Stimulated activated CD8-positive, alpha-beta memory T cell treated with anti-CD3 and anti-CD28 coated beads, Interleukin-2, amount 100 ng/mL, for 1 hour (primary cell): Measurements from ENCODE around the gene TAS2R60.
"Not testable (repeated sequence)": the region's sequence is repeated elsewhere in the genome, so short reads cannot be mapped to it uniquely, and the experiment has no call there.

ENCODE experiments used
- DNase-seq, 2 donors: peaks; one replicate each; pipeline ENCODE4 v3.0.0-alpha.2; 2020; ENCODE audit warnings: low read depth in 2 of 2

The TAS2R60 gene, protein sequence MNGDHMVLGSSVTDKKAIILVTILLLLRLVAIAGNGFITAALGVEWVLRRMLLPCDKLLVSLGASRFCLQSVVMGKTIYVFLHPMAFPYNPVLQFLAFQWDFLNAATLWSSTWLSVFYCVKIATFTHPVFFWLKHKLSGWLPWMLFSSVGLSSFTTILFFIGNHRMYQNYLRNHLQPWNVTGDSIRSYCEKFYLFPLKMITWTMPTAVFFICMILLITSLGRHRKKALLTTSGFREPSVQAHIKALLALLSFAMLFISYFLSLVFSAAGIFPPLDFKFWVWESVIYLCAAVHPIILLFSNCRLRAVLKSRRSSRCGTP

GRCh38 chr7:143443153-143443552, at the start of gene TAS2R60:
Gene TAS2R60, plus strand, starts transcription at chr7:143443453. Its CDS starts 0 bp downstream, at chr7:143443453.
- no peak for DNase-seq

DNA sequence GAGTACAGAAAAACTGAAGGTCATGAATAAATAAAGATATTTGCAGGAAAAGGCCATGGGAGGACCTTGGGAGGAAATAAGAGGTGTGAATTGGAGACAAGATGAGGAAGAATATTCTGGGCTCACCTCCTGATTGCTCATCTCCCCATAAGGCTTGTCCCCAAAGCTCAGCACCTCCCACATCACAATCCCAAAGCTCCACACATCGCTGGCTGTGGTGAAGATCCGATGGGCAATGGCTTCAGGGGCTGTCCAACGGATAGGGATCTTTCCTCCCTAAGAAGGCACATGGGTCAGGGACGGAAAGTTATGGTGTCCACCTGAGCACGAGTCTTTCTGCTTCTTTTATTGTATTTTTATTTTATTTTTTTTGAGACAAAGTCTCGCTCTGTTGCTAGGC, 49.2 kb upstream of the TAS2R60 start:
- DNase-seq: no peak

GRCh38 chr7:143394777-143395176, 48.5 kb upstream of the TAS2R60 start:
- DNase-seq: no peak

- DNase-seq: no peak
Observed at GRCh38 chr7:143395187-143396149, 47.8 kb upstream of the TAS2R60 start.

DNA sequence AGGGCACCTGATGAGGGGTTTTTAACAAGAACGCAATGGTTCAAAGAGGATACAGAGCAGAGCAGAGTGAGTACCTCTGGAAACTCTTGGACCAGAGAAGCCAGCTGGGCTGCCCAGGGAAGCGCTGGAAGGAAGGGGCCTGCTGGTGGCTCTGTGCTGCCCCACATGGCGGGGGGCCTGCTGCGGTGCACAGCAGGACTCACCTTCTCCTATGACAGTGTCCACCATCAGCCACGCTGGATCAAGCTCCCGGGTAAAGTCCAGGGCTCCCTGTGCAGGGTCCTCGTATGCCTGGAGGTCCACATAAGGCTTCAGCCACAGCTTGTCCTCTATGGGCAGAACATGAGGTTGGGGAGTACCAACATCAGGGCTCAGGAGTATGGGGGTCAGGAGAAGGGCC, 47.1 kb upstream of the TAS2R60 start:
- DNase-seq: no peak

DNA sequence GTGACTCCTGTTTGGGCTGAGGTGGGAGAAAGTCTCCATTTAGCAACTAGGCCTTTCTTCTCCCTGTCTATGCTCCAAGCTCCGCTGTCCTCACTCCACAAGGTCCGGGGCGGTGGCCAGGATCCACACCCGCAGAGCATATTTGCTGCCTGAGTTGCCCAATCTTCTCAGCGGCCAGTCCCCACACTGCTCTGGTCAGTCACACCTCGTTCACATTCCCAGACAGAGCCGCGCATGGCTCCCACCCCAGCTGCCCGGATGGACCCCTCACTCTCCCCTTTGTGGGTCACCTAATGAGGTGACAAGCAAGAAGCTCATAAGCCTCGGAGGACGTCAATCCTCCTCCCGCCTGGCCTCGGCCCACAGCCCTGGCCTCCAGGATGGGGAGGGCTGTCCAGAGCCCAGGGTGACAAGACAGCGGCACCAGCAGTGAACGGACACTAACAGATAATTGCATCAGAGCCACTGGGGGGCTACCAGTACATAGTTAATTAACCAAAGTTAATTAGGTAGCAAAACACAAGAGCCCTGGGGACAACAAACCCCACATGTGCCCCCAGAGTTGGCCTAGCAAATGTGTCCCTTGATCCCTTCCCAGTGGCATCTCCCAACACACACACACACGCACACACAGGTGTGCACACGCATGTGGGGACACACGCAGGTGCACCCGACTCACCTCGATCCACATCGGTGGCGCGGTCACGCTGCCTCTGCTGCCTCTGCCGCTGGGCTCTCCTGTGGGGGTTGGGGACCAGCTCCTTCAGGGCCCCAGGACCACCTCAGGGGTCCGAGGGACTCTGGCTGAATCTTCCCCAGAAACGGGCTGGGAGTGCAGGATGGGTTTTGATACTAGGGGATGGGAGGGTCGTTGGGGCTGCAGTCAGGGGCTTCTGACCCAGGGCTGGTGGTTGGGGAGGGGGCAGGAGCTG, 46.4 kb upstream of the TAS2R60 start:
- DNase-seq: no peak

DNA sequence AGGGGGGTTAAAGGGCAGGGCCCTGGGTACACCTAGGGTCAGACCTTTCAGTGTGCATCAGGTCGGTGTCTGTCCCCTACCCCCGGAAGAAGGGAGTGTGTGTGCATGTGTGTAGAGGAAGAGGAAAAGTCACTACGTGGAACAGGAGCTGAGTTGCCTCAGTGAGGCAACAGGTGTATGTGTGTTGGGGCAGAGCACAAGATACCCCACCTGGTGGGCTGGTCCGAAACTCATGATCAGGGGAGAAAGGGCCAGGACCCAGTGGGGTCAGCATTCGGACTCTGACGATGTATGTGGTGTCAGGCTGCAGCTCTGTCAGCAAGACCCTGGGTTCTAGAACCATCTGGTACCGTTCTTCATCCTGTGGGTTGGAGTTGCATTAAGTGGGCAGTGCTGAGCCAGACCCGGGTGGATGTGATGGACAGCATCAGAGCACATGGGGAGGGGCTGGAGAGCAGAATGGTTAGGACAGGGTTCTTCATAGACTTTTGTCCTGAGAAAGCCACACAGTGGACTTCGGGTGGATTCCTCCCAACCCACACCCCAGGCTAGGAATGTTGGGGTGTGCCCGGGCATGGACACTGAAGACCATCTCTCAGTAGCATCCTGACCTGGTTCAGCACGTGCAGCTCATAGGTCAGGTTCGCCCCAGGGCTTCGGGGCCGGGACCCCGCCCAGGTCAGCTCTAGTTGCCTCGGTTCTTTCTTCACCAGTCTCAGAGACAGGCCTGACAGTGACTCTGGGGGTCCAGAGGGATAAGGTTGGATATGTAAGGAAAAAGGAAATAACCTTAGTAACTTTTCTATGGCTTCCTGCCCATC, 45.3 kb upstream of the TAS2R60 start:
- no peak for DNase-seq

DNA sequence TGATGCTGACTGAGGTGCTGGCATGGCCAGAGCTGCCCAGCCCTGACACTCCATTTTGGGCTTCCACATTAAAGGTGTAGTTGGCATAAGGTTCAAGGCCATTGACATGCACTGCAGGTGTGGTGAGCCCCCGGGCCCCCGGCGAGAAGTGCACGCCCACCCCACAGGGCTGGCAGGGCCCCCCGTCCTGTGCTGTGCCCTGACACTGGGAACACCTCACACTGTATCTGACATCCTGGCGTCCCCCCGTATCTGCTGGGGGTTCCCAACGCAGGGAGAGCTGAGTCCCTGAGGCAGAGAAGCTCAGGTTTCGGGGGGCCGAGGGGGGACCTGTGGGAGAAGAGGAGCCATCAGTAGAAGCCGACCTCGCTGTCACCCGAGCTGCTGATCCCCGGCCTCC, 44.6 kb upstream of the TAS2R60 start:
- no peak for DNase-seq

- no peak for DNase-seq
Observed at GRCh38 chr7:143399151-143399550, 44.1 kb upstream of the TAS2R60 start.

DNA sequence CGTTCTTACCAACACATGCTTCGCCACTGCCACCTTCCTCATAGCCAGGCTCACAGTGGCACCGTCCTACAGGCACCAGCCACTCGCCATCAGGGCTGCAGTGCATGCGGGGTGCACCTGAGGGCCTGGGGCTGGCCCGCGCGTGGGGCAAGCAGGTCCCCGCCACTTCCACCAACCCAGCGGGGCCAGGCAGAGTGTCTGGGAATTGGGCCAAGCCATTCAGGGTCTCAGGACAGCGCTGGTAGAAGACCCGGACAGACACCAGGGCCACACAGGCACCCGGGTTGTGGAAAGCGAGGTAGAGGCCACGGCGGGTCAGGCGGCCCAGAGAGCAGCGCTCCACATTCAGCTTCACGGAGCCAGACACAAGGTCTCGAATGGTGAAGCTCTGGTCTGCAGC, 43.6 kb upstream of the TAS2R60 start:
- no peak for DNase-seq

- no peak for DNase-seq
Observed at GRCh38 chr7:143401265-143401664, 42.0 kb upstream of the TAS2R60 start.

DNA sequence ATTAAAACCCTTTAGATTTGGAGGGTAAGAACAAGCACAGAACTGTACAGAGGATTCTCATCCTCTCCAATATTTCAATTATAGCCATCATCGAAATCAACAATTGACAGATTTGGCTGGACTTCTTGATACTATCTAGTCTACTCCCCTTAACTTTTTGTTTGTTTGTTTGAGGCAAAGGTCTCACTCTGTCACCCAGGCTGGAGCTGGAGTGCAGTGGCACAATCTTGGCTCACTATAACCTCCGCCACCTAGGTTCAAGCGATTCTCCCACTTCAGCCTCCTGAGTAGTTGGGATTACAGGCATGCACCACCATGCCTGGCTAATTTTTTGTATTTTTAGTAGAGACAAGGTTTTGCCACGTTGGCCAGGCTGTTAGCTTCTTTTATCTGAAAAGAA, 41.0 kb upstream of the TAS2R60 start:
- DNase-seq: not testable (repeated sequence)

GRCh38 chr7:143405173-143406001, 37.9 kb upstream of the TAS2R60 start:
- DNase-seq: no peak

DNA sequence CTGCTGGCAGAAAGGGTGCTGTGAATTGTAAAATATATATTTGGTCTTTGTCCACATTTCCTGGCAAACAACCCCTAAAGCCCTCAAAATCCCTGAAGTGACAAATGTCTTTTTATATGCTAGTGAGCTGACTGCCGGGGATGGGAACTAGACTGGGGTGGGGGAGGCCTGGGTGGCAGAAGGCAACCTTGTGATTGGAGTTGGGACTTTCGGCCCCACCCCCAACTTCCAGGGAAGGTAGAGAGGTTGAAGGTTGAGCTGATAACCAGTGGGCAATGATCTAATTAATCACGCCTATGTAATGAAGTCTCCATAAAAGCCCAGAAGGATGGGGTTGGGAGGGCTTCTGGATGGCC, 37.3 kb upstream of the TAS2R60 start:
- DNase-seq: no peak

- no peak for DNase-seq
Observed at GRCh38 chr7:143407287-143408251, 35.7 kb upstream of the TAS2R60 start.

DNA sequence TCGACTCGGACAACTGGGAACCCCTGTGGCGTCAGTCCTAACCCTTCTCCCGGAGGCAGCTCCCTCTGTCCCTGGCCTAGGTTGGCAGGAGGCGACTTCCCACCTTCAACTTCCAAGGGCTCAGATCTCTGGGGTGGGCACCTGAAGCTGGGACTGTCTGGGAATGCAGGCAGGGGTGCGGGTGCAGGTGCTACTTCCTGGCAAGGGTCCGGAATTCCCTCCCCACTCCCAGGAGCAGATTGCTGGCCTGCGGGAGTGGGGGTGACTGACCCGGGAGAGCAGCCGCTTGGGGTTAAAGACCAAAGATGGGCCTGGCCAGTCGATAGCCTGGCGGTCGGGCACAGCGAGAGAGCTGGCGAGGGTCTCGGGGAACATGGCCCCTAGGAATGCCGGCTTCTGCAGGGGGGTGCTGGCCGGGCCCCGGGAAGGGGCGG, 35.0 kb upstream of the TAS2R60 start:
- DNase-seq: no peak

DNA sequence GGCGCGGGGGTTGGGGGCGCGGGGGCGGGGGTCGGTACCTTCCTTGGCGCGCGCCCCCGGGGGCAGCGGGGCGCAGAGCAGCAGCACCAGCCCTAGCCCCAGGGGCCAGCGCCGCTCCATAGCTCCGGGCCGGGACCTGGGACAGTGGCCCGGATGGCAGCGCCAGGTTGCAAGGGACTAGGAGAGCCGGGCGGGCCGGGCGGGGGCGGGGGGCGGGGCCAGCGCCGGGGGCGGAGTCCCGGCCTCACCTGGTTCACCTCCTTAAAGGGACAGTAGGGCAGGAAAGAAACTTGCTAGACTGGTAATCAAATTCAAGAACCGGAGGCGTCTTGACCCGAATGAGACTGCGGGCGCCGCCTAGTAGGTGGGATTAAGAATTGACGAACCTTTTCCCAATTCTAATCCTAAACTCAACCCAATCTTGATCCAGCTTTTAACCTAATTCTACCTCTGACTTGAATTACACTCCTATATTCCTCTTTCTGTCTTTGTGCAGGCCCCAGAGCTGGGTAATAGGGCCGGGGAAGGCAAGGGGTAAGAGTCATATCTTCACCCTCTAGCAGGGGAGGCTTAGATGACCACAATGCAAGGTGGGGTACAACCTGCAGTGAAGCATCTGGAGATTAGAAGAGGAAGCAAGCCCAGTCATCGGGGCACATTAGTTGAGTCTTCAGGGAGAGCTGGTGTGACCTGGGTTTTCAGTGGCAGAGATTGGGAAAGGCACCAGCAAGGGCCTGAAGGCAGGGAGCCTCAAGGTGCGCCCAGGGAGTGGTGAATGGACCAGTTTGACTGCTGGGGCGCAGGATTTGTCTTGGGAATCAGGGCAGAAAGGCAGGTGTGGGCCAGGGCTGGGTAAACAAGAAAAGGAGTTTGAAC, 34.3 kb upstream of the TAS2R60 start, which contains the start of gene EPHA1:
TSS of gene EPHA1 (minus strand) at position 171 of the 876 bp plus-strand sequence. CDS start at position 120, 51 bp downstream.
- DNase-seq: no peak
